Measurements from ENCODE around the gene CFD.
A peak's percentile ranks its signal among the peaks of the same experiment; 100 is the strongest.
"Not testable (repeated sequence)": the region's sequence is repeated elsewhere in the genome, so short reads cannot be mapped to it uniquely, and the experiment has no call there.

CFD gene

GRCh38 chr19:890831-891230 lies 31.4 kb downstream of the CFD start:
- DNase-seq: no peak

DNA sequence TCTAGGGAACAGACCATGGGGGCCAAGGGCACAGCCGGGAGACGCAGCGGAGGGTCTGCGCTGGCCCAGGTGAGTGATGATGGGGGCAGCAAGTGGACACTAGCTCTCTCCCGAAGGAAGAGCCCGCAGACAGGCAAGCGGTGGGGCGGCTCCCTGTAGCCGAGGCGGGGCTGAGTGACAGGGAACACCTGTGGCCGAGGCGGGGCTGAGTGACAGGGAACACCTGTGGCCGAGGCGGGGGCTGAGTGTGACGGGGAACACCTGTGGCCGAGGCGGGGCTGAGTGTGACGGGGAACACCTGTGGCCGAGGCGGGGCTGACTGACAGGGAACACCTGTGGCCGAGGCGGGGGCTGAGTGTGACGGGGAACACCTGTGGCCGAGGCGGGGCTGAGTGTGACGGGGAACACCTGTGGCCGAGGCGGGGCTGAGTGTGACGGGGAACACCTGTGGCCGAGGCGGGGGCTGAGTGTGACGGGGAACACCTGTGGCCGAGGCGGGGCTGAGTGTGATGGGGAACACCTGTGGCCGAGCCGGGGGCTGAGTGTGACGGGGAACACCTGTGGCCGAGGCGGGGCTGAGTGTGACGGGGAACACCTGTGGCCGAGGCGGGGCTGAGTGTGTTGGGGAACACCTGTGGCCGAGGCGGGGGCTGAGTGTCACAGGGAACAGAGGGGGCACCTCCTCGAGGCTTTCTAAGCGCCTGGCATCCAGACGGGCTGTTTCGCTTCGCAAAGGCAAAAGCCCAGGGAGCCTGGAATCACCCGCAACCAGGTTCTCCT lies 32.1 kb downstream of the CFD start:
- DNase-seq: not testable (repeated sequence)

DNA sequence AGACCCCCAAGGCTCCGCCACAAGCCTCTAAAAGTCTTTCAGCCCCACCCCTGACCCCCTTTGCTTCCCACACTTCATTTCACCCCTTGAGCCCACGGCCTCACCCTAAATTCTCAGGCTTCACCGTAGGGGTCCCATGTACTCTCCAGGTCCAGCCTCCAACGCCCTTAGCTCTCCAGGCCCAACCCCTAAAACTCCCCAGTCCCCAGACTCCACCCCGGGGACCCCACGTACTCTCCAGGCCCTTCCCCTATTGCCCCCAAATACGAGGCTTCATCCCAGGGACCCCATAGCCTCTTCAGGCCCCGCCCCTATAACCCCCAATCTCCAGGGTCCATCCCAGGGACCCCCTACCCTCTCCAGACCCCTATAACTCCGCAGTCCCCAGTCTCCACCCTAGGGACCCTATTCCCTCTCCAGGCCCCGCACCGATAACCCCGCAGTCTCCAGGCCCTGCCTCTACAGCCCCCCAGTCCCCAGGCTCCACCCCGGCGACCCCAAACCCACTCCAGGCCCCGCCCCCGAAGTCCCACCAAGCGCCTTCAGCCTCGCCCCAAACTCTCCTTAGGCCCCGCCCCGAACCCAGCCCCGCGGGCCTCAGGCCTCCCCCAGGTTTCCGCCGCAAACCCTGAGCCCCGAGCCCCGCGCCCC lies 32.9 kb downstream of the CFD start:
- no peak for DNase-seq

- peak; percentile 88 for DNase-seq
These were observed 33.6 kb downstream of the CFD start, which contains the start of the genes MED16 and RNU6-9 for GRCh38 chr19:892894-893689. TSS of gene MED16 (minus strand) at chr19:893187. CDS start at chr19:891131, 2,056 bp downstream. TSS of gene RNU6-9 (plus strand) at chr19:893484.

DNA sequence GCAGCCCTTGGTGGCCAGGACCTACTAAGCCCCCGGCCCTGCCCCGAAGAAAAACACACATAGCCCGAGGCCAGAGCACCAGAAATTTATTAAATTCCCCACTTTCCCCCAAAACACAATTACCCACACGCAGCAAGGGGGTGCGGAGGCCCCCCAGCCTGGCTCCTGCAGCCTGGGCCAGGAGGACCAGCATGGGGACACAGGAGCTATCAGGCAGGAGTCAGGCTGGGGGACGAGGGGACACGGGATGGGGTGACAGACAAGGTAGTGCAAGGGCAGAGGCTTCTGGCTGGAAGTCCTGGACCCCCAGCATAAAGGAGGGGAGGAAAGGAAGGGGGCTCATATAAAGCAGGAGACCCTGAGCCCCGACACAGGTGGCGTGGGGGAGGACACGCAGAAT lies 37.0 kb downstream of the CFD start:
- no peak for DNase-seq

DNA sequence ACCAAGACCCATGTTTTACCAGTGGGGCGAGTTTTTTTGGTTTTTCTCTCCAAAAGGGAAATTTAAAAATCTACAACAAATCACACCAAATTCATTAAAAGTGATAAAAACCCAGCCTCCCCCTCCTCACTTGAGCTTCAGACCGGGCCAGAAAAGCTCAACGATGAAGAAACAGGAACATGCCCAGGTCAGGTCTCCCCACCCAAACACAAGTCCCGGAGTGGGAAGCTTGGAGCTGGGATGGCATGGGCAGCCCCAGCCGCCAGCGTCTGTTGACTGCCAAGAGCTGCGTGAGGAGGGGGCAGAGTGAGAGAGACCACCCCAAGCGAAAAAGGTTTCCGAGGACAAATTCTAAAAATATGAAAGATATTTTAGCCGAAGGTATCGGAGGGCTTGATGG lies 37.5 kb downstream of the CFD start:
- no peak for DNase-seq

GRCh38 chr19:897442-898039 lies 38.1 kb downstream of the CFD start:
- no peak for DNase-seq

DNA sequence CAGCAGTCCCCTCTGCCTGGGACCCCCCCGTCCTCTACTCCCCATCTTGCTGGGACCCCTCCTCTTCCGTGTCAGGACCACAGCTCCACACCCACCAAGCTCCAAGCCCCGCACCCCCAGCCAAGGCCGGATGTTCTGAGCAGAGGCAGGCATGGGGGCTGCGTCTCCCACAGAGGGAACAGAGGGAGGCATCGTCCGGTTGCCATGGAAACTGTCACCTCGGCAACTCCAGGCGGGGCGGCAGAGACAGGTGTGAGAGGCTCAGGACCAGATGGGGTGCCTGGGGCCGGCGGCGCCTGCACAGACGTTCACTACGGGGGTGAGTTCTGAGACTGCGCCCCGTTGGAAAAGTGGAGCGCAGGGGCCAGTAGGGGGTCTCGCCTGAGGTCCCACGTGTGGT lies 39.2 kb downstream of the CFD start:
- no peak for DNase-seq

- no peak for DNase-seq
These were observed 40.0 kb downstream of the CFD start for GRCh38 chr19:899336-900042.

DNA sequence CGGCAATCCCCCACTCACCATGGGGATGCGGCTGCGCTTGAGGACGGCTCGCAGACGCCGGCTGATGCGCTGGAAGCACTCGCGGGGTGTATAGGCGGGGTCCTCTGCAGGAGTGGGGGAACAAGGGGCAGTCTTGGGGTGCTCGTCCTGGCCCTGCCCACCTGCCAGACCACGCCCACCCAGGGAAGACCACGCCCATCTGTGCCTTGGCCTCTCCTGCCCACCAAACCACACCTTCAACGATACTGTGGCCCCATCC lies 40.5 kb downstream of the CFD start:
- no peak for DNase-seq

- no peak for DNase-seq
These were observed 41.0 kb downstream of the CFD start for GRCh38 chr19:900302-901111.

DNA sequence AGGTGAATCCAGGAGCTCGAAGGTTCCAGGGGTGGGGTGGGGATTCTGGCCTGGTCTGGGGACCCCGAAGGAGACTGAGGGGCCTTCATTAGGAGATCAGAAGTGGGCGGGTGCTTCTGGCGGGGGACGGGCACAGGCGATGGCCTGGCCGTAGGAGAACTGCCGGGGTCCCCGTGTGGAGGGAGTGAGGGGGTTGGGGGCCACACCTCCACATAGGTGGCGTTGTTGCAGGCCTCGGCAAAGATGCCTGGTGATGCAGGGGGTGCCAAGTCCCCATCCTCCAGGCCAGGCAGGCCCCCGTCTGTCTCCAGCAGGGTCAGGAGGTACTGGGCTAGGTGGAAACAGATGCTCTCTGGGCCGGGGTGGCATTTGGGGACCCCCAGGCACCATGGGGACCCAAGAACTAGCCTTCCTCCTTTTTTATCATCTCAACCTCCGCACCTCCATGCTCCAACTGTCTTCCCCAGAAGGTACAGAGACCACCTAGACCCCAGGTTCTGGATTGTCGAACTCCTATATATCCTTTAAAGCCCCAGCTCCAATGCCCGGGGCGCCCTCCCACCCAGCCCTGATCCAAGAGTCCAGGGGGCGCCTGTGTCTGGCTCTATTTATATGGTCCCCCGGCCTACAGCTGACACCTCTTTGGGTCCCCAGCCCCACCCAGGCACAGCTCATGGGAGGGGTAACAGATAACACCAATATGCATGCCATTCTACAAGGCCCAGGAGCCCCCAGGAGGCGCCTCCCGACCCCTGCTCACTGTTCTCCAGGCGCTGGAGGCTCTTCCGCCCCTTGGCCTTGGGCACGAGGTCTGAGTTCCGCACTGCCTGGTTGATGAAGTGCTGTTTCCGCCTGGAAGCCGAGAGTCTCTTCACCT lies 42.0 kb downstream of the CFD start:
- no peak for DNase-seq

DNA sequence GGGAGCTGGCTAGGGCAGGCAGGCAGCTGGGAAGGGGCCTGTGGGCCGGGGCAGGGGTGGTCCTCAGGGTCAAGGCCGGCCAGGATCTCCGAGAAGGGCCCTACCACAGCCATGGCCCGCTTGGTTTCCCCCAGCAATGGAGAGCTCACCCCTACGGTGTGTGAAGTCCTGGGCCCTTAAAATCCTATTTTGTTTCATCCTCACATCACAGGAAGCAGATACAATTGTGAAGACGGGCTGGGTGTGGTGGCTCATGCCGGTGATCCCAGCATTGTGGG lies 42.6 kb downstream of the CFD start:
- DNase-seq: no peak

DNA sequence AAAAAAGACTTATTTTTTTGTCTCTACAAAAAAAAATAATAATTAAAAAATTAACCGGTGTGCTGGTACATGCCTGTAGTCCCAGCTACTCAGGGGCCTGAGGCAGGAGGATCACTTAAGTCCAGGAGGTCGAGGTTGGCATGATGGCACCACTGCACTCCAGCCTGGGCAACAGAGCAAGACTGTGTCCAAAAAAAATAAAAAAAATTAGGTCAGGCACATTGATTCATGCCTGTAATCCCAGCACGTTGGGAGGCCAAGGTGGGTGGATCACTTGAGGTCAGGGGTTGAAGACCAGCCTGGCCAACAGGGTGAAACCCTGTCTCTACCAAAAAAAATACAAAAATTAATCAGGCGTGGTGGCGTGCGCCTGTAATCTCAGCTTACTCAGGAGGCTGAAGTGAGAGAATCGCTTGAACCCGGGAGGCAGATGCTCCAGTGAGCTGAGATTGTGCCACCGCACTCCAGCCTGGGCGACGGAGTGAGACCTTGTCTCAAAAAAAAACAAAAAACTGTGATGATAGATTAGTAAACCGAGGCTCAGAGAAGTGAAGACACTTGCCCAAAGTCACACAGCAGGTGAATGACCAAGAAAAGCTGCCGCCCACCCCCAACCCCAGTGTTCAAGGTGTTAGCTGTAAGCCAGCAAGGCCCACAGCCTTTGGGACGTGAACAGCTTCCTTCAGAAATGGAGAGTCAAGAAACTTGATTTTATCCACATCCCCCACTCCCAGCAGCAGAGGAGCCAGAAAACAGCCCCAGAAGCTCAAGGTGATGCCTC lies 43.2 kb downstream of the CFD start:
- DNase-seq: no peak

GRCh38 chr19:903266-903797 lies 43.9 kb downstream of the CFD start:
- DNase-seq: no peak

DNA sequence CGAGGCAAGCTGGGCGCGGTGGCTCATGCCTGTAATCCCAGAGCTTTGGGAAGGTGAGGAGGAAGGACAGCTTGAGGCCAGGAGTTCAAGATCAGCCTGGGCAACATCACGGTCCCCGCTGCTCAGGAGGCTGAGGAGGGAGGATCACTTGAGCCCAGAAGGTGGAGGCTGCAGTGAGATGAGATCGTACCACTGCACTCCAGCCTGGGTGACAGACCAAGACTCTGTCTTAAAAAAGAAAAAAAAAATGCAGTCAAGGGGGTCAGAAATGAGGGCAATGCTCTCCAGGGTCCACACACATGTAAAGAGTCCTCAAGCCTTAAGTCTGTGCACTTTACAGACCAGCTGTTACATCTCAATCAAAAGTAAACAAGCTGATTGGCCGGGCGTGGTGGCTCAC lies 45.1 kb downstream of the CFD start:
- DNase-seq: no peak

- no peak for DNase-seq
These were observed 47.0 kb downstream of the CFD start for GRCh38 chr19:906480-906879.

DNA sequence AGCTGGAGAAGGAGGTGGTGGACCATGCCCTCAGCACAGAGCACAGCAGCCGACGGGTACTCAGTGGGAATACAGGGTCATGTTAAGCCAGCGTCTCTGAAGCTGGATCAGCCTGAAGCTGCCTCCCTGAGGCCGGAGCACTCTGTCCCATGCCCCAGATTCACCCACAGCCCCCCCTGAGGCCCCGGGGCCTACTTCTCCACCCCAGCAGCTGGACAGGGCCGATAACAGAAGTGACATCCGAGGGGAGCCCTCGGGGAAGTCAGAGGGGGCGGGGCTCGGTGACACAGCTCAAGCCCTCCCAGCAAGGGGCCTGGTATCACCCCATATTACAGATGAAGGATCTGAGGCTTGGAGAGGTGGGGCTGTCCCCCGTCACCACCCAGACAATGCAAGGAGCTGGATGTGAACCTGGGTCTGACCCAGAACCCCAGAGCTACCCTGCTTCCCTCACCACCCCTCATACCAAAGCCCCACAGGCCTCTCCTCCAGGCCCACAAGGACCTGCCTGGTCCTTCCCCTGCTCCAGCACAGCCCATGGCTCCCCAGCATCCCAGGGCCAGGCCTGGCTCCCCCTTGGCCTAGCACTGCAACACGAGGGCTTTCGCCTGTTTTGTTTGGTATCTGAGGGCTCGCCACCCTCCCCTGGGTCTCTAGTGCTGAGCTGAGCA lies 47.9 kb downstream of the CFD start:
- no peak for DNase-seq

DNA sequence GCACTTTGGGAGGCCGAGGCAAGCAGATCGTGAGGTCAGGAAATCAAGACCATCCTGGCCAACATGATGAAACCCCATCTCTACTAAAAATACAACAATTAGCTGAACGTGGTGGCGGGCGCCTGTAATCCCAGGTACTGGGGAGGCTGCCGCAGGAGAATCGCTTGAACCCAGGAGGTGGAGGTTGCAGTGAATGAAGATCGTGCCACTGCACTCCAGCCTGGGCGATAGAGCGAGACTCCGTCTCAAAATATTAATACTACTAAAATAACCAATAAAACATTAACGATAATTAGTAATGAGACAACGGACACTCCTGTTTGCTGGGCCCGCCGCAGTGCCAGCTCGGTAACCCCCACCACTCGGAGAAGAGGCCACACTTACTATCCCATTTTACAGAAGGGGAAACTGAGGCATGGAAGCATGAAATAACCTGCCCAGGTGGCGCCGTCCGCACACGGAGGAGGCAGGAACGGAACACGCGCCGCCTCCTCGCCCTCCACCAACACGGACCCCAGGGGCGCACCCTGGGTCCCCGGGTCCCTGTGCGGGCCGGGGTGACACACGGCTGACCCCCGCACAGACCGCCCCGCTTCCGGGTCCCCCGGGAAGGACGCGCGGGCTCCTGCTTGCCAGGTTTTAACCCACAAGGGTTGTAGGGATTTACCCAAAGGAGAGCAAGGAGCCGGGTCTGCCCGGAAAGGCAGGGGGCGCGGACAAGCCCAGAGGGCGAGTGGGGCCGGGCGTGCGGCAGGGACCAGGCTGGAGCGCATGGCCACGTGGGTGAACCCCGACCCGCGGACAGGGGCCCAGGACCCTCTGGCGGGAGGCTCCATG lies 52.0 kb downstream of the CFD start:
- DNase-seq: no peak
